ENCODE data around the gene SHBG. TPM values are rescaled to one million over a fixed set of nuclear protein-coding genes. Genes with fewer than 3 reads are reported as not detected.

SHBG gene
- total and polyA plus RNA-seq, 2 experiments from 2014 or later = 0.38 to 0.48 TPM

GRCh38 chr17:7620835-7621234 is 9.1 kb upstream of the SHBG start (continued):
- TF ChIP-seq REST (IDR thresholded peaks at IDR 0.05; ENCODE audit: unreplicated experiment) (no peak), POLR2AphosphoS5 (IDR thresholded peaks at IDR 0.05; ENCODE audit: low read depth) (no peak), CTCF (conservative IDR thresholded peaks at IDR 0.05; ENCODE audit: low read depth in 2 of 2) (no peak)

GRCh38 chr17:7623661-7624060 is 6.3 kb upstream of the SHBG start:
- ATAC-seq = no peak
- peaks cover 10% of the 10 kb centered on the region for H3K27me3 Mint-ChIP-seq (ENCODE audit: insufficient read depth, low read depth, poor library complexity)
- TF ChIP-seq ZNF114 (CRISPR knock-in tag; IDR thresholded peaks at IDR 0.05) (no peak), POLR2AphosphoS5 (IDR thresholded peaks at IDR 0.05; ENCODE audit: low read depth) (no peak), EZH2phosphoT487 (IDR thresholded peaks at IDR 0.05; ENCODE audit: unreplicated experiment) (no peak), CTCF (conservative IDR thresholded peaks at IDR 0.05; ENCODE audit: low read depth in 2 of 2) (no peak), STAT1 (IDR thresholded peaks at IDR 0.05; ENCODE audit: unreplicated experiment) (no peak), ETS1 (IDR thresholded peaks at IDR 0.05) (no peak), ZNF331 (CRISPR knock-in tag; IDR thresholded peaks at IDR 0.05; ENCODE audit: low read depth) (no peak), EZH2 (IDR thresholded peaks at IDR 0.05; ENCODE audit: low read depth, unreplicated experiment) (no peak), ZNF462 (CRISPR knock-in tag; IDR thresholded peaks at IDR 0.05) (no peak)

More at GRCh38 chr17:7623661-7624060, 6.3 kb upstream of the SHBG start:
- peaks cover 9% of the 10 kb centered on the region for H3K4me1 Mint-ChIP-seq
- H3K27ac Mint-ChIP-seq = no peak overlapping the region
- H3K4me3 ChIP-seq = no peak overlapping the region
- H4K20me1 ChIP-seq (replicated peaks; ENCODE audit: insufficient read depth) = no peaks in the 10 kb centered on the region
- H3K4me1 ChIP-seq (ENCODE audit: insufficient read depth) = peaks cover 7% of the 10 kb centered on the region
- H3K9me2 ChIP-seq (ENCODE audit: insufficient read depth) = no peaks in the 10 kb centered on the region
- H2AFZ ChIP-seq = no peak overlapping the region
- no peaks in the 10 kb centered on the region for H3K9me3 Mint-ChIP-seq
- no peak overlapping the region for H3K27ac ChIP-seq (ENCODE audit: low read depth)
- no peak overlapping the region for H3K4me2 ChIP-seq
- H3K4me3 Mint-ChIP-seq = no peak overlapping the region
- peaks cover 4% of the 10 kb centered on the region; the same call in 1 of the 2 replicates for H3K79me2 ChIP-seq (replicated peaks; ENCODE audit: insufficient read depth)
- no peak for DNase-seq (ENCODE audit: low spot score)
- H3F3A ChIP-seq (replicated peaks; ENCODE audit: low read depth) = peaks cover 11% of the 10 kb centered on the region; the same call in 1 of the 2 replicates
- H3K27me3 ChIP-seq (ENCODE audit: insufficient read depth) = no peaks in the 10 kb centered on the region
- H3K36me3 ChIP-seq (ENCODE audit: insufficient read depth) = no peaks in the 10 kb centered on the region
- peaks cover 13% of the 10 kb centered on the region; the same call in 2 of the 3 replicates for H3K36me3 Mint-ChIP-seq (ENCODE audit: low read depth)

Measured in GM23338 (cell line).